K562 (cell line): ENCODE measurements around the gene CALR3. TPM values are rescaled to one million over a fixed set of nuclear protein-coding genes. Genes with fewer than 3 reads are reported as not detected.
A peak's percentile ranks its signal among the peaks of the same experiment; 100 is the strongest.

Source experiments
- ATAC-seq: fragments of 200-7000 bp; cut with Tn5 transposase; 3 replicates; pipeline ENCODE4 v1.9.1; 2020; ENCODE audit warnings: moderate library complexity
- BruUV-seq: library from RNA; stranded (reverse); fragments of 400-500 nt; replicated peaks from 2 replicates; lab custom pipeline; 2021; lab: Mats Ljungman, UMichigan
- CTCF ChIA-PET: fragments of 300-600 bp; formaldehyde crosslinking; extraction: SDS; loops from one replicate; lab custom pipeline; 2021; ENCODE audit warnings: low intra/inter-chr PET ratio; lab: Yijun Ruan, JAX
- POLR2A ChIA-PET: fragments of 300-600, 350-650 bp; sonication (Branson Sonifier 250); formaldehyde crosslinking; extraction: SDS; loops from one replicate; lab custom pipeline; 2021; ENCODE audit warnings: antibody characterized with exemption, inconsistent platforms; lab: Yijun Ruan, JAX
- DNase-seq, 4 experiments: peaks; one replicate each; pipeline versions ENCODE4 v3.0.0 to v3.0.0-alpha.2; 2011 to 2018; ENCODE audit warnings: low spot score in 3 of 4, mixed read lengths in 3 of 4; ENCODE audit errors: extremely low read depth in 1 of 4
- FAIRE-seq: peaks from 2 replicates; lab custom pipeline; 2011; peaks lifted over from hg19 to GRCh38; lab: Jason Lieb, UNC
- H2AFZ ChIP-seq: 2 replicates; pipeline ENCODE4 v1.6.0; 2011; ENCODE audit warnings: low read depth, low read length, control low read depth, inconsistent platforms
- H3K27ac ChIP-seq: fragments of 200-600 bp; 3 replicates; pipeline ENCODE4 v1.8.0; 2011; ENCODE audit warnings: low read depth, mild to moderate bottlenecking, control low read depth, inconsistent platforms, low read length, moderate library complexity, mixed read lengths; ENCODE audit errors: extremely low read depth
- H3K27me3 ChIP-seq, 2 experiments: fragments of 300-600 bp in 1 of 2; 2 replicates in 1 of 2; 3 replicates in 1 of 2; pipeline versions ENCODE4 v1.6.0 to v1.8.0; 2011; ENCODE audit warnings: inconsistent platforms in 2 of 2, low read length in 2 of 2, mild to moderate bottlenecking in 1 of 2, mixed read lengths in 1 of 2, moderate library complexity in 1 of 2; ENCODE audit not compliant: control insufficient read depth in 2 of 2, insufficient read depth in 2 of 2
- H3K36me3 ChIP-seq: fragments of 300-600 bp; 3 replicates; pipeline ENCODE4 v1.8.0; 2011; ENCODE audit warnings: mild to moderate bottlenecking, low read length, inconsistent platforms; ENCODE audit not compliant: control insufficient read depth, insufficient read depth
- H3K4me1 ChIP-seq, 2 experiments: fragments of 200-600 bp in 1 of 2; replicated peaks in 1 of 2; 2 replicates in 1 of 2; 3 replicates in 1 of 2; pipeline versions ENCODE4 v1.5.1 to v1.8.0; 2011; ENCODE audit warnings: inconsistent platforms in 2 of 2, low read length in 2 of 2, mild to moderate bottlenecking in 1 of 2, mixed read lengths in 1 of 2, moderate library complexity in 1 of 2; ENCODE audit not compliant: control insufficient read depth in 2 of 2, insufficient read depth in 2 of 2
- H3K4me2 ChIP-seq: 2 replicates; pipeline ENCODE4 v1.6.1; 2011; ENCODE audit warnings: low read length, control low read depth, inconsistent platforms, mixed read lengths; ENCODE audit not compliant: insufficient read depth
- H3K4me3 ChIP-seq: fragments of 200-600 bp; sonication (generic), shearing (Covaris generic); 2 replicates; pipeline ENCODE4 v1.5.1; 2016; ENCODE audit warnings: control low read depth, inconsistent platforms
- H3K79me2 ChIP-seq: fragments of 200-600 bp; 3 replicates; pipeline ENCODE4 v1.8.0; 2011; ENCODE audit warnings: low read length, inconsistent platforms; ENCODE audit not compliant: control insufficient read depth, insufficient read depth
- H3K9ac ChIP-seq, 2 experiments: 2 replicates each; pipeline versions ENCODE4 v1.6.0 to v1.6.1; 2011; ENCODE audit warnings: low read depth in 2 of 2, low read length in 2 of 2, control low read depth in 1 of 2, inconsistent platforms in 1 of 2, mild to moderate bottlenecking in 1 of 2, mixed read lengths in 1 of 2; ENCODE audit not compliant: insufficient read depth in 1 of 2
- H3K9me1 ChIP-seq: one replicate; pipeline ENCODE4 v1.6.0; 2011; ENCODE audit warnings: inconsistent platforms, mild to moderate bottlenecking, low read length, moderate library complexity; ENCODE audit not compliant: control insufficient read depth, insufficient read depth
- H3K9me3 ChIP-seq: replicated peaks from 2 replicates; pipeline ENCODE4 v1.5.1; 2011; ENCODE audit warnings: low read depth, low read length, inconsistent platforms; ENCODE audit not compliant: control insufficient read depth, insufficient read depth
- H4K20me1 ChIP-seq: replicated peaks from 2 replicates; pipeline ENCODE4 v1.6.1; 2011; ENCODE audit warnings: low read length, inconsistent platforms, mixed read lengths; ENCODE audit not compliant: control insufficient read depth, insufficient read depth
- BCOR ChIP-seq: fragments of 450-650 bp; IDR thresholded peaks from 2 replicates; pipeline ENCODE4 v1.6.1; 2016
- C11orf30 ChIP-seq: fragments of 450-650 bp; IDR thresholded peaks from 2 replicates; pipeline ENCODE4 v1.6.1; 2016; ENCODE audit warnings: low read depth, mild to moderate bottlenecking
- CTBP1 ChIP-seq: fragments of 450-650 bp; IDR thresholded peaks from 2 replicates; pipeline ENCODE4 v1.6.1; 2016; ENCODE audit warnings: borderline replicate concordance
- EGR1 ChIP-seq: fragments of 450-650 bp; conservative IDR thresholded peaks from 2 replicates; pipeline ENCODE4 v1.6.1; 2017; ENCODE audit warnings: mild to moderate bottlenecking
- HBP1 ChIP-seq: fragments of 450-650 bp; formaldehyde crosslinking; IDR thresholded peaks from 2 replicates; pipeline ENCODE4 v1.4.0; 2022; ENCODE audit warnings: missing genetic modification characterization
- MAFG ChIP-seq: fragments of 450-650 bp; conservative IDR thresholded peaks from 2 replicates; pipeline ENCODE4 v1.6.1; 2016; ENCODE audit warnings: missing genetic modification characterization, missing compliant biosample characterization
- MAZ ChIP-seq, 2 experiments: fragments of 450-650 bp in 1 of 2; sonication (generic) in 1 of 2; formaldehyde crosslinking; IDR thresholded peaks in 1 of 2; conservative IDR thresholded peaks in 1 of 2; 2 replicates each; pipeline versions ENCODE4 v1.4.0 to v1.5.0; 2020; ENCODE audit warnings: mild to moderate bottlenecking in 1 of 2, missing genetic modification reagents in 1 of 2
- NR2F6 ChIP-seq: fragments of 450-650 bp; formaldehyde crosslinking; IDR thresholded peaks from 2 replicates; pipeline ENCODE4 v1.4.0; 2020; ENCODE audit warnings: mild to moderate bottlenecking
- RHOXF2B ChIP-seq: fragments of 250-450 bp; sonication (Bioruptor Pico); conservative IDR thresholded peaks from 2 replicates; pipeline ENCODE4 v1.5.1; 2021
- SMARCE1 ChIP-seq: fragments of 450-650 bp; IDR thresholded peaks from 2 replicates; pipeline ENCODE4 v1.7.1; 2016; ENCODE audit warnings: mild to moderate bottlenecking
- SP1 ChIP-seq: sonication (generic); formaldehyde crosslinking; IDR thresholded peaks from 2 replicates; pipeline ENCODE4 v1.8.1; 2022; ENCODE audit warnings: mild to moderate bottlenecking, missing genetic modification reagents
- ZBTB11 ChIP-seq, 3 experiments: fragments of 200-800 bp in 1 of 3; fragments of 250-450 bp in 1 of 3; fragments of 450-650 bp in 1 of 3; sonication (Bioruptor Pico) in 1 of 3; sonication (Bioruptor generic) in 1 of 3; formaldehyde crosslinking in 1 of 3; IDR thresholded peaks; 2 replicates each; pipeline versions ENCODE4 v1.6.1 to v1.8.0; 2016 to 2022; ENCODE audit warnings: mild to moderate bottlenecking in 2 of 3, missing genetic modification characterization in 2 of 3, missing compliant biosample characterization in 1 of 3, moderate library complexity in 1 of 3
- ZBTB7A ChIP-seq: IDR thresholded peaks from 2 replicates; pipeline ENCODE4 v1.6.1; 2011; ENCODE audit warnings: low read depth, mild to moderate bottlenecking, low read length, moderate library complexity, borderline replicate concordance; ENCODE audit not compliant: control insufficient read depth
- ZNF316 ChIP-seq: fragments of 450-650 bp; IDR thresholded peaks from 2 replicates; pipeline ENCODE4 v1.6.1; 2016
- WGBS: fragments of 100-300 bp; shearing (Covaris generic); methylation state at CpG from one replicate; pipeline ENCODE4 v1.1.6; 2016; ENCODE audit warnings: low coverage, mixed read lengths; ENCODE audit not compliant: insufficient coverage; ENCODE audit errors: missing lambda C conversion rate; 5-methylcytosine and 5-hydroxymethylcytosine counted together
- in situ Hi-C: fragments of 300-500 bp; cut with MboI; formaldehyde crosslinking; loops from 4 replicates; pipeline ENCODE4 v1.15.0; 2018; ENCODE audit warnings: inconsistent platforms, mixed read lengths
- intact Hi-C: fragments of 100-400 bp; cut with micrococcal nuclease; formaldehyde crosslinking; loops from 2 replicates; pipeline ENCODE4 v1.14.2; 2022
- polyA plus RNA-seq, 8 experiments: library from polyadenylated mRNA; depleted of rRNA in 4 of 8; stranded (reverse) in 5 of 8; unstranded in 3 of 8; fragments of >200 nt; fragmentation: Nextera tagmentation in 2 of 8; fragmentation: Illumina TruSeq in 1 of 8; extraction: Ambion mirVana in 2 of 8; extraction: Trizol in 1 of 8; gene quantifications; 2 replicates each; pipeline versions ENCODE4 v1.2.1 to v1.2.3, GENCODE V29; 2011 to 2014; ENCODE audit warnings: inconsistent platforms in 1 of 8, missing spikeins in 1 of 8
- total RNA-seq, 7 experiments: library from RNA; depleted of rRNA in 6 of 7; stranded (reverse); fragments of >200 nt in 6 of 7; fragmentation: Illumina TruSeq in 2 of 7; extraction: Trizol in 2 of 7; gene quantifications; 2 replicates each; pipeline versions ENCODE4 v1.2.1 to v1.2.3, GENCODE V29; 2011 to 2021; ENCODE audit warnings: low replicate concordance in 1 of 7

Gene CALR3
- total and polyA plus RNA-seq, 9 of the 15 experiments (the other 6 are each of a cell fraction or from before 2014, with no cell fraction given), result 0.15 to 0.41 (median 0.22) TPM; not detected in 4

GRCh38 chr19:16542910-16543472 lies 47.0 kb upstream of the CALR3 start:
- Histone ChIP-seq H3K4me1 (peaks cover 5 to 10% of the 10 kb centered on the region in 2 experiments; a peak in 4 of 5 replicates), H3K9ac (peak overlapping the region; percentile 90 to 97), H2AFZ (peak overlapping the region; percentile 63), H3K36me3 (peaks cover 34% of the 10 kb centered on the region; the same call in 2 of the 3 replicates), H3K4me2 (peak overlapping the region; percentile 86), H3K79me2 (peaks cover 63% of the 10 kb centered on the region), H3K27me3 (no peaks in the 10 kb centered on the region; a peak in 1 of 5 replicates), H3K4me3 (peak overlapping the region; percentile 91), H3K9me1 (peaks cover 1% of the 10 kb centered on the region), H3K27ac (peak overlapping the region; percentile 79), H3K9me3 (no peaks in the 10 kb centered on the region), H4K20me1 (peaks cover 12% of the 10 kb centered on the region; the same call in 1 of the 2 replicates)
- ChIA-PET POLR2A (interaction anchor here (0.8 to 1.3 kb wide), 7 partner anchors 8 to 107 kb away, joined by 3 to 6 read pairs (median 3); no protein-coding TSS in a partner anchor), CTCF (no interaction called here)
- intact Hi-C loops (loop anchor here (1.0 to 10.0 kb wide), 2 partner anchors 28 to 82 kb away; partner anchors contain the start of gene MED26), in situ Hi-C loops (no loop called here)
- ATAC-seq (peak; percentile 31), DNase-seq (peak in 3 of 4 experiments; percentile 23 to 64 (median 26)), FAIRE-seq (no peak)
- WGBS, result 1% methylated on average over 12 of the region's 15 CpGs
- TSS peak; percentile 84 for BruUV-seq
- TF ChIP-seq HBP1, result no peak
- TF ChIP-seq RHOXF2B (CRISPR knock-in tag), result no peak
- TF ChIP-seq SMARCE1, result peak; percentile 44; the same call in 1 of the 2 replicates
- TF ChIP-seq CTBP1, result no peak
- 0 out of 2 replicates have a peak, but pooled peaks have one; percentile 20 for TF ChIP-seq ZBTB7A
- TF ChIP-seq SP1 (CRISPR knock-in tag), result 0 out of 2 replicates have a peak, but pooled peaks have one; percentile 29
- no peak for TF ChIP-seq ZBTB11 (CRISPR knock-in tag; IDR thresholded peaks at IDR 0.05)
- TF ChIP-seq BCOR, result peak; percentile 46; the same call in 1 of the 2 replicates
- no peak for TF ChIP-seq MAZ (CRISPR knock-in tag; conservative IDR thresholded peaks at IDR 0.05 in 1 of 2, IDR thresholded peaks at IDR 0.05 in 1 of 2)
- TF ChIP-seq NR2F6 (CRISPR knock-in tag), result no peak
- peak; percentile 45; the same call in 1 of the 2 replicates for TF ChIP-seq C11orf30
- TF ChIP-seq ZNF316, result peak; percentile 82
- peak; percentile 70 for TF ChIP-seq EGR1
- peak; percentile 51; the same call in 1 of the 2 replicates for TF ChIP-seq MAFG
